GM19468 (cell line): ENCODE results near the gene SIRT7.
"Not testable (repeated sequence)": the region's sequence is repeated elsewhere in the genome, so short reads cannot be mapped to it uniquely, and the experiment has no call there.

Experiments used
- ATAC-seq: cut with Tn5 transposase; IDR thresholded peaks from one replicate; pipeline ENCODE4 v1.9.1; 2021; ENCODE audit warnings: mild to moderate bottlenecking, moderate library complexity, moderate number of reproducible peaks; ENCODE audit not compliant: unreplicated experiment; ENCODE audit errors: extremely low read depth

The SIRT7 gene

DNA sequence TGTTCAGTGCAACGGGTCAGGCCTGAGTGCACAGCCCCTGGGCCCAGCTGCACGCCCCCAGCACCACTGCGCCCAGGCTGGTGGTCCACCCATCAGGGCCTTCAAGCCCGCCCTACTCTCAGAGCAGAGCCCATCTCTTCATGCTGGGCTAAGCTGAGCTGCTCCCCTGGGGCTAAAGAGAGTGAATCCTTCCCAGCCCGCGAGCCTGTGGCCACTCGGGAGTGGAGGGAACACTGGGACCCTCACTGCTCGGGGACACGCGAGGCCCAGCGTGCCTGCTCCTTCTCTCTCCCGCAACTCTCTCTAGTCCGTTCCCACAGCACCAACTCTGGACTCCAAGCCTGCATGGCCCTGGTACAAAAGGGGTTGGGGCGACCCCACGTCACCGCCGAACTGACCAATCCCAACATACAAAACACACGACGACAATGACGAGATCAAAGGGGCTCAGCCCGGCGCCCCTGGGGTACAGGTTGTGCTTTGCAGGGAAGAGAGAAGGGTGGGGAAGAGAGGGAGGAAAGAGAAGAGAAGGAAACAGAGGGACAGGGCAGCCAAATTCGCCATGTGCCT lies 4.1 kb upstream of the SIRT7 start:
- no peak for ATAC-seq

- ATAC-seq = no peak
Measured at GRCh38 chr17:81921537-81921862, 3.5 kb upstream of the SIRT7 start.

GRCh38 chr17:81920612-81921536 lies 2.9 kb upstream of the SIRT7 start:
- ATAC-seq = no peak

DNA sequence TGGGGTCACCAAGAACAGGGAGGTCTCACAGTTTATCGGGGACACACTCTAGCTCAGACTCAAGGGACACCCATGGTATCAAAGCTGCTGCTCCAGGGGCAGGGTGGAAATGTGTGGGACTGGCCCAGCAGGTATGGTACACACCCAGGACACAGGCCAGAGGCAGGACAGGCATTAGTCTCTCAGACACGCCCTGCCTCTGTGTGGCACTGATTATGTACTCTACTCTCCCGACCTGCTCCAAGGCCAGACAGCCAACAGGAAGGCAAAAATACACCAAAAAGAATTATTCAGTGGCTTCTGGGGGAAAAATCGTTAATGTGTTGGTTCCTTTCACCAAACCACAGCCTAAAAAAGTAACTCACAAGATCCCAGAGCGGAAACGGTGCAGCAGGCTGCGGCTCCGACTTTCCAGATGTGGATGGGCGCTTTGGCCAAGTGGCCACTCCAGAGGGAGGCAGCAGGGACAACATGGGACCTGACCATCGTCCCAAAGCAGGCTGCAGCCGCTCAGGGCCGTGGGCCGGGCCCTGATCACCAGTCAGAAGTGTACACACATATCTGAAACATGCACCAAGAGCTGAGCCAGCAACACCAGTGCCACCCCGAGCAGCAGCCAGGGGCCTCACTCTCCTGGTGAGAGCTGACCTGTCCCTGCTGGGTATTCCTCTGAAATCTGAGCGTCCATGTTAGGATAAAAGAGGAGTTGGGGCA lies 1.0 kb upstream of the SIRT7 start:
- ATAC-seq = no peak

- not testable (repeated sequence) for ATAC-seq
Measured at GRCh38 chr17:81918333-81918669, 325 bp upstream of the SIRT7 start.

GRCh38 chr17:81916234-81917001 lies 1.6 kb downstream of the SIRT7 start:
- ATAC-seq = no peak

- ATAC-seq = no peak
Measured at GRCh38 chr17:81915331-81915730, 2.6 kb downstream of the SIRT7 start.

- no peak for ATAC-seq
Measured at GRCh38 chr17:81914103-81914850, 3.7 kb downstream of the SIRT7 start.

GRCh38 chr17:81913394-81914102 lies 4.4 kb downstream of the SIRT7 start:
- ATAC-seq = no peak

- no peak for ATAC-seq
Measured at GRCh38 chr17:81912441-81913309, 5.3 kb downstream of the SIRT7 start.

- ATAC-seq = no peak
Measured at GRCh38 chr17:81911969-81912368, 6.0 kb downstream of the SIRT7 start.

GRCh38 chr17:81911277-81911961 lies 6.6 kb downstream of the SIRT7 start, which contains the start of gene PCYT2:
PCYT2 (minus strand) TSS chr17:81911399; CDS start chr17:81911355, 44 bp downstream.
- ATAC-seq = peak; percentile 27

- peak; percentile 12 for ATAC-seq
Measured at GRCh38 chr17:81910840-81911276, 7.1 kb downstream of the SIRT7 start.

DNA sequence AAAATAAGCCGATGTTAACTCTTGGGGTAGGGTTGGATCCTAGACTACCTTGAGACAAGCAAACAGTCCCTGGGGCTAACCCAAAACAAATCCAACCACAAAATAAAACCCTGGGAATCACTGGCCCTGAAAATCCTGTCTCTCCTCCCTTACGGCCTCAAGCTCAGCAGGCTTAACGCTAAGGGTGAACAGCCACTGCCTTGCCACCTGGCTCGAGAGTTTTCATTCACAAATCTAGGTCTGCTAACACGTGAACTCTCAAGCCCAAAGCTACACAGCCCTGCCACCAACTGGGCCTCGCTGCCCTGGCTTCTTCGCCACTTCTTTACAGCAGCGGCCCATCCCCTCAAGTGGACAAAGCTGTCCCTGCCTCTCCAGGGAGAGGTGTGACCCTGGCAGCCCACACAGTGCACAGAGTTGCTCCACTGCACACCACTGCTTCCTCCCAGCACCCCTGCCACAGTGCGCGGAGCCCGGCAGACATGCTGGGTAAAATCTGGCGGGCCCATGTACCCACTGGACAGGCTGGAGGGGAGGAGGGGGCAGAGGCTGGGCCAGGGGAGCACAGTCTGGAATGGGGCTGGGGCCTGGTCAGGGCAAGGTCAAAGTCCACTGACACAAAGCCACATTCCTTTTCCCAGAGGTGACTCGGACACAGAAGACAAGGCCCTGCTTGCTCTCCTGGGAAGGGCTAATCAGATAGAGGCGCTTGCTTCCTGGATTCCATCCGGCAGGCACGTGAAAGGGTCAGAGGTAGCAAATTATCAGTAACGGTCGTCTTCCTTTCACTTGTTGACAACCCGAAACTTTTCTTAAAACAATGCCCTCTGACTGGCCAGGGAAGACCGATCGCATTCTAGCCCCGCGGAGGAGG lies 7.8 kb downstream of the SIRT7 start:
- ATAC-seq = no peak

DNA sequence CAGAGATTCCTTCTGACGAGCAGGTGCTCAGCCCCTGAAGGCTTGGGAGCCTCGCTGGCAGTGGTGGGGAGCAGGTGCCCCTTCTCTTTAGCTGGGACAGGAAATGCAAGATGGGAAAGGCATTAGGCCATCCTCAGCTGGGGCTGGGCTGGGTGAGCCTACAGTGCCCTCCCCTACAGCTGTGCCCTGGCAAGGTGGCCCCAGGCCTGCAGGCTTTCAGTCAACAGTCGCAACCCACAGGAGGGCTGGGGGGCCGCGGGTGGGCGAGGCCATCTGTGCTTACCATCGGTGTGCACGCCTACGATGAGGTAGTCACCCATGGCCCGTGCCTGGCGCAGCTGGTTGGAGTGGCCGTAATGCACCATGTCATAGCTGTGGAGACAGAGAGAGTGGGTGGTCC lies 8.7 kb downstream of the SIRT7 start:
- no peak for ATAC-seq

- no peak for ATAC-seq
Measured at GRCh38 chr17:81908793-81909192, 9.2 kb downstream of the SIRT7 start.
